AG04450 (cell line): ENCODE measurements around the gene SMYD1. TPM values are rescaled to one million over a fixed set of nuclear protein-coding genes. Genes with fewer than 3 reads are reported as not detected.
"Not testable (repeated sequence)": the region's sequence is repeated elsewhere in the genome, so short reads cannot be mapped to it uniquely, and the experiment has no call there.

Source experiments
- CTCF ChIA-PET: fragments of 300-600, 350-600 bp; formaldehyde crosslinking; extraction: SDS; loops from one replicate; lab custom pipeline; 2022; ENCODE audit warnings: antibody characterized with exemption, inconsistent platforms; lab: Charles Lee
- POLR2A ChIA-PET: fragments of 350-600 bp; formaldehyde crosslinking; extraction: SDS; loops from one replicate; lab custom pipeline; 2021; ENCODE audit warnings: antibody characterized with exemption, inconsistent platforms; lab: Yijun Ruan, JAX
- DNase-seq: peaks from one replicate; pipeline ENCODE4 v3.0.0-alpha.2; 2011; ENCODE audit warnings: low read depth, low spot score
- H3K27ac ChIP-seq: one replicate; pipeline ENCODE4 v1.5.1; 2012; ENCODE audit warnings: low read depth, low read length, control low read depth
- H3K27me3 ChIP-seq: one replicate; pipeline ENCODE4 v1.6.0; 2012; ENCODE audit warnings: low read length; ENCODE audit not compliant: control insufficient read depth, insufficient read depth
- H3K4me3 ChIP-seq: 2 replicates; pipeline ENCODE4 v1.5.1; 2011; ENCODE audit warnings: mild to moderate bottlenecking, low read depth, low read length, control low read depth
- H3K9me3 ChIP-seq: 2 replicates; pipeline ENCODE4 v1.5.1; 2012; ENCODE audit warnings: low read length; ENCODE audit not compliant: control insufficient read depth, insufficient read depth
- polyA minus RNA-seq: library from RNA; depleted of rRNA, polyadenylated mRNA; stranded (reverse); fragments of >200 nt; gene quantifications from 2 replicates; pipeline ENCODE4 v1.2.3, GENCODE V29; 2011; rRNA and poly(A)+ RNA removed
- polyA plus RNA-seq: library from polyadenylated mRNA; depleted of rRNA; stranded (reverse); fragments of >200 nt; gene quantifications from 2 replicates; pipeline ENCODE4 v1.2.3, GENCODE V29; 2011; rRNA removed
- TF ChIP-seq, protein P1 (sequence below): IDR thresholded peaks from 2 replicates; pipeline ENCODE4 v1.5.1; 2011; ENCODE audit warnings: low read depth, low read length, control low read depth, inconsistent platforms

The SMYD1 gene
- not detected in 2 replicates for polyA plus RNA-seq
- not detected in 2 replicates for polyA minus RNA-seq

DNA sequence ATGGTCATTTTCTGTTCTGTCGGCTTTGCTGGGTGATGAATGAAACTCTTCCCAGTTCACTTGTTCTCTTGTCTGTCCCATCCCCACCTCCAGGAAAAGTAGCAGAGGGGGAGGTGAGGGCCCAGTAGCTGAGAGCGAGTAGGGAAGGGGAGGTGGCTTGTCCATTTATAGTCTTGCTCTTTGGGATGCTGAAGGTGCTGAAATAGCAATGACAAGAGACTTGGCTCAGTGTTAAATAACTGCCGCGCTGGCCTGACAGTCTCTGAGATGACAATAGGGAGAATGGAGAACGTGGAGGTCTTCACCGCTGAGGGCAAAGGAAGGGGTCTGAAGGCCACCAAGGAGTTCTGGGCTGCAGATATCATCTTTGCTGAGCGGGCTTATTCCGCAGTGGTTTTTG lies at the start of gene SMYD1:
TSS of gene SMYD1 (plus strand) at position 228 of the 400 bp plus-strand sequence. CDS start at position 268, 40 bp downstream.
- TF ChIP-seq, protein P1, sequence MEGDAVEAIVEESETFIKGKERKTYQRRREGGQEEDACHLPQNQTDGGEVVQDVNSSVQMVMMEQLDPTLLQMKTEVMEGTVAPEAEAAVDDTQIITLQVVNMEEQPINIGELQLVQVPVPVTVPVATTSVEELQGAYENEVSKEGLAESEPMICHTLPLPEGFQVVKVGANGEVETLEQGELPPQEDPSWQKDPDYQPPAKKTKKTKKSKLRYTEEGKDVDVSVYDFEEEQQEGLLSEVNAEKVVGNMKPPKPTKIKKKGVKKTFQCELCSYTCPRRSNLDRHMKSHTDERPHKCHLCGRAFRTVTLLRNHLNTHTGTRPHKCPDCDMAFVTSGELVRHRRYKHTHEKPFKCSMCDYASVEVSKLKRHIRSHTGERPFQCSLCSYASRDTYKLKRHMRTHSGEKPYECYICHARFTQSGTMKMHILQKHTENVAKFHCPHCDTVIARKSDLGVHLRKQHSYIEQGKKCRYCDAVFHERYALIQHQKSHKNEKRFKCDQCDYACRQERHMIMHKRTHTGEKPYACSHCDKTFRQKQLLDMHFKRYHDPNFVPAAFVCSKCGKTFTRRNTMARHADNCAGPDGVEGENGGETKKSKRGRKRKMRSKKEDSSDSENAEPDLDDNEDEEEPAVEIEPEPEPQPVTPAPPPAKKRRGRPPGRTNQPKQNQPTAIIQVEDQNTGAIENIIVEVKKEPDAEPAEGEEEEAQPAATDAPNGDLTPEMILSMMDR = no peak
- Histone ChIP-seq H3K9me3 (no peaks in the 10 kb centered on the region), H3K4me3 (no peak within 1 kb of the TSS), H3K27me3 (peaks cover 11% of the 10 kb centered on the region), H3K27ac (no peak within 1 kb of the TSS)
- CTCF ChIA-PET = no interaction called here
- DNase-seq = no peak
- POLR2A ChIA-PET = no interaction called here

DNA sequence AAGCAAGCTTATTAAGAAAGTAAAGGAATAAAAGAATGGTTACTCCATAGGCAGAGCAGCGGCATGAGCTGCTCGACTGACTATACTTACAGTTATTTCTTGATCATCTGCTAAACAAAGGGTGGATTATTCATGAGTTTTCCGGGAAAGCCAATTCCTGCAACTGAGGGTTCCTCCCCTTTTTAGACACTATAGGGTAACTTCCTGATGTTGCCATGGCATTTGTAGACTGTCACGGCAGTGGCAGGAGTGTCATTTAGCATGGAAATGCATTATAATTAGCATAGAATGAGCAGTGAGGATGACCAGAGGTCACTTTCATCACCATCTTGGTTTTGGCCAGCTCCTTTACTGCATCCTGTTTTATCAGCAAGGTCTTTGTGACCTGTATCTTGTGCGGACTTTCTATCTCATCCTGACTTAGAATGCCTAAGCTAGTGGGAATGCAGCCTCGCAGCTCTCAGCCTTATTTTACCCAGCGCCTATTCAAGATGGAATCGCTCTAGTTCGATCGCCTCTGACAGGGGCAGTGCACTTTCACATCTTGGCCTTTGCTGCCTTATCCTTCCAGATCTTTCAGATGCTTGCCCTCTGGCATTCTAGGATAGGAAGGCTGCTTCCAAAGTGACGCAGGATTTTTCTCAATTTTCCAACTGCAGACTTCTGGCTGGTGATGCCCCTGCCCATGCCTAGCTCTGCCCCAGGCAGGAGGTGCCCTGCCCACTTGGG lies 49.4 kb upstream of the SMYD1 start:
- CTCF ChIA-PET = interaction anchor here (1.2 kb wide), 1 partner anchor 16 kb away, joined by 4 read pairs; no protein-coding TSS in a partner anchor
- H3K27ac ChIP-seq, POLR2A ChIA-PET, DNase-seq, H3K27me3 ChIP-seq, H3K9me3 ChIP-seq, H3K4me3 ChIP-seq: not testable (repeated sequence)

DNA sequence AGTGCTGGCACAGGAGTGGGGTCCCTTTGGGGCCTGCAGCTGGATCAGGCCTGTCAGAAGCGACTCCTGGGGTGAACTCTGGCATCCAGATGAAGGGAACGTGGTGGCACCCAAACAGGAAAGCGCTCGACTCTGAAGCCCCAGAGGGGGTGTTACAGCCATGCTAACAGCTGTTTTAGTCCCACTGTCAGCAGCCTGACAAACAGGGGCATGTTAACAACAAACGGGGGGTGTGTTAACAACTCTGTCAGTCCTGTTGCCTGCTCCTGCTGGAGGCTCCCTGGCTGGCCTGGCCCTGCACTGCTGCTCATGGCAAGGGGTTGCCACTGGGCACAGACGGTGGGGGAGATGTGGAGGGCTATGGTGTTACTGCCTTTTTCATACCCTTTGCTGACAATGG lies 48.7 kb upstream of the SMYD1 start:
- POLR2A ChIA-PET = no interaction called here
- no peak overlapping the region for H3K27ac ChIP-seq
- TF ChIP-seq, protein P1 = no peak
- DNase-seq = no peak
- CTCF ChIA-PET = interaction anchor here (2.2 kb wide), 1 partner anchor 42 kb away, joined by 8 read pairs; no protein-coding TSS in a partner anchor
- no peak overlapping the region for H3K4me3 ChIP-seq
- peaks cover 5% of the 10 kb centered on the region for H3K9me3 ChIP-seq
- no peaks in the 10 kb centered on the region for H3K27me3 ChIP-seq

DNA sequence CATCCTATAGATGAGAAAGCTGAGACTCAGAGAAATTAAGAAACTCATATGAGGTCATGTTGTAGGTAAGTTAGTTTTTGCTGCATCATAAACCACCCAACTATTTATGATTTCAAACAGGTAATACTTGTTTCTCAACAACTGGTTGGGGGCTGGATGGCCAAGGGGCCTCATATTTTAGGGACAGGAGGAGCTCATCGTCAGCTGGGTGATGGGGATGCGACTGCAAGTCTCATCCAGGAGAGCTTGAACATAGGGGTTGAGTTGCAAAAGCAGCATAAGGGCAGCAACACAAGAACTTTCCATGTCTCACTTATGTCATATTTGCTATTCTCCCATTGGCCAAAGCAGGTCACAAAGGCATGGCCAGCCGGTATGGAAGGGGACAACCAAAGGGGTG lies 47.6 kb upstream of the SMYD1 start:
- ChIA-PET CTCF (interaction anchor here (2.2 kb wide), 1 partner anchor 41 kb away, joined by 8 read pairs; no protein-coding TSS in a partner anchor), POLR2A (no interaction called here)
- H3K27me3 ChIP-seq = no peaks in the 10 kb centered on the region
- H3K4me3 ChIP-seq = no peak overlapping the region
- H3K9me3 ChIP-seq = peaks cover 5% of the 10 kb centered on the region
- H3K27ac ChIP-seq = no peak overlapping the region
- TF ChIP-seq, protein P1 = no peak
- DNase-seq = no peak

DNA sequence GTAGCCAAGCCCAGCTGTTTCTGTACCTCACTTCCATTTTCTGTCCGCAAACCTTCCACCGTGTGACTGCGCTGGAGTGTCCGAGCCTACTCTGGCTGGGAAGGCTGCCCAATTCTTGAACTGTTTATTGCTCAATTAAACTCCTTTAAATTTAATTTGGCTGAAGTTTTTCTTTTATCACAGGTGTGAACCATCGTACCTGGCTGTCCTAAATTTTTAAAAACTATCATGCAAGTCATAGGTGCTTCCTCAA lies 45.0 kb upstream of the SMYD1 start:
- DNase-seq = no peak
- POLR2A ChIA-PET = no interaction called here
- no peak overlapping the region for H3K4me3 ChIP-seq
- TF ChIP-seq, protein P1 = no peak
- CTCF ChIA-PET = no interaction called here
- H3K27ac ChIP-seq = no peak overlapping the region
- no peaks in the 10 kb centered on the region for H3K27me3 ChIP-seq
- peaks cover 5% of the 10 kb centered on the region for H3K9me3 ChIP-seq
